Measurements from ENCODE around the gene AARS1. TPM values are rescaled to one million over a fixed set of nuclear protein-coding genes. Genes with fewer than 3 reads are reported as not detected.
A peak's percentile ranks its signal among the peaks of the same experiment; 100 is the strongest.

Gene AARS1
- total and polyA plus RNA-seq, 10 of the 15 experiments (the other 5 are each of a cell fraction or from before 2014, with no cell fraction given) = 21.5 to 143 (median 96.9) TPM

GRCh38 chr16:70298988-70299938, 10.0 kb upstream of the AARS1 start, which contains the start of gene DDX19B (continued):
- TF ChIP-seq, protein P1, sequence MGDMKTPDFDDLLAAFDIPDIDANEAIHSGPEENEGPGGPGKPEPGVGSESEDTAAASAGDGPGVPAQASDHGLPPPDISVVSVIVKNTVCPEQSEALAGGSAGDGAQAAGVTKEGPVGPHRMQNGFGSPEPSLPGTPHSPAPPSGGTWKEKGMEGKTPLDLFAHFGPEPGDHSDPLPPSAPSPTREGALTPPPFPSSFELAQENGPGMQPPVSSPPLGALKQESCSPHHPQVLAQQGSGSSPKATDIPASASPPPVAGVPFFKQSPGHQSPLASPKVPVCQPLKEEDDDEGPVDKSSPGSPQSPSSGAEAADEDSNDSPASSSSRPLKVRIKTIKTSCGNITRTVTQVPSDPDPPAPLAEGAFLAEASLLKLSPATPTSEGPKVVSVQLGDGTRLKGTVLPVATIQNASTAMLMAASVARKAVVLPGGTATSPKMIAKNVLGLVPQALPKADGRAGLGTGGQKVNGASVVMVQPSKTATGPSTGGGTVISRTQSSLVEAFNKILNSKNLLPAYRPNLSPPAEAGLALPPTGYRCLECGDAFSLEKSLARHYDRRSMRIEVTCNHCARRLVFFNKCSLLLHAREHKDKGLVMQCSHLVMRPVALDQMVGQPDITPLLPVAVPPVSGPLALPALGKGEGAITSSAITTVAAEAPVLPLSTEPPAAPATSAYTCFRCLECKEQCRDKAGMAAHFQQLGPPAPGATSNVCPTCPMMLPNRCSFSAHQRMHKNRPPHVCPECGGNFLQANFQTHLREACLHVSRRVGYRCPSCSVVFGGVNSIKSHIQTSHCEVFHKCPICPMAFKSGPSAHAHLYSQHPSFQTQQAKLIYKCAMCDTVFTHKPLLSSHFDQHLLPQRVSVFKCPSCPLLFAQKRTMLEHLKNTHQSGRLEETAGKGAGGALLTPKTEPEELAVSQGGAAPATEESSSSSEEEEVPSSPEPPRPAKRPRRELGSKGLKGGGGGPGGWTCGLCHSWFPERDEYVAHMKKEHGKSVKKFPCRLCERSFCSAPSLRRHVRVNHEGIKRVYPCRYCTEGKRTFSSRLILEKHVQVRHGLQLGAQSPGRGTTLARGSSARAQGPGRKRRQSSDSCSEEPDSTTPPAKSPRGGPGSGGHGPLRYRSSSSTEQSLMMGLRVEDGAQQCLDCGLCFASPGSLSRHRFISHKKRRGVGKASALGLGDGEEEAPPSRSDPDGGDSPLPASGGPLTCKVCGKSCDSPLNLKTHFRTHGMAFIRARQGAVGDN (IDR thresholded peaks at IDR 0.05) = peak; percentile 94
- TF ChIP-seq EZH2 (IDR thresholded peaks at IDR 0.05; ENCODE audit: borderline replicate concordance, control insufficient read depth, low read depth, low read length) = no peak
- no peak for TF ChIP-seq HDAC6 (IDR thresholded peaks at IDR 0.05; ENCODE audit: unreplicated experiment)
- TF ChIP-seq PML (IDR thresholded peaks at IDR 0.05; ENCODE audit: low read length) = no peak; the same call in 1 of the 2 replicates
- TF ChIP-seq, protein P2, sequence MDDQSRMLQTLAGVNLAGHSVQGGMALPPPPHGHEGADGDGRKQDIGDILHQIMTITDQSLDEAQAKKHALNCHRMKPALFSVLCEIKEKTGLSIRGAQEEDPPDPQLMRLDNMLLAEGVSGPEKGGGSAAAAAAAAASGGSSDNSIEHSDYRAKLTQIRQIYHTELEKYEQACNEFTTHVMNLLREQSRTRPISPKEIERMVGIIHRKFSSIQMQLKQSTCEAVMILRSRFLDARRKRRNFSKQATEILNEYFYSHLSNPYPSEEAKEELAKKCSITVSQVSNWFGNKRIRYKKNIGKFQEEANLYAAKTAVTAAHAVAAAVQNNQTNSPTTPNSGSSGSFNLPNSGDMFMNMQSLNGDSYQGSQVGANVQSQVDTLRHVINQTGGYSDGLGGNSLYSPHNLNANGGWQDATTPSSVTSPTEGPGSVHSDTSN (IDR thresholded peaks at IDR 0.05; ENCODE audit: insufficient replicate concordance, low read depth, low read length) = no peak
- 0 out of 3 replicates have a peak, but pooled peaks of 1 of the 2 experiments have one; percentile 36 for TF ChIP-seq EGR1 (IDR thresholded peaks at IDR 0.05; ENCODE audit: borderline replicate concordance in 1 of 2, low read depth in 2 of 2, low read length in 2 of 2)
- TF ChIP-seq MXI1 (IDR thresholded peaks at IDR 0.05; ENCODE audit: low read depth, low read length) = peak; percentile 72
- TF ChIP-seq STAT1 (conservative IDR thresholded peaks at IDR 0.05) = no peak
- TF ChIP-seq KDM1A (IDR thresholded peaks at IDR 0.05; ENCODE audit: borderline replicate concordance) = no peak
